GM23338 (cell line): ENCODE data around the gene AFF3. TPM values are rescaled to one million over a fixed set of nuclear protein-coding genes. Genes with fewer than 3 reads are reported as not detected.

Source experiments
- ATAC-seq: fragments of 200-7000 bp; cut with Tn5 transposase; 3 replicates; pipeline ENCODE4 v1.9.1; 2020
- DNase-seq: peaks from one replicate; pipeline ENCODE4 v3.0.0-alpha.2; 2015; ENCODE audit warnings: low spot score
- H2AFZ ChIP-seq: fragments of 200-600 bp; sonication (generic); 2 replicates; pipeline ENCODE4 v1.8.0; 2016; ENCODE audit warnings: antibody characterized with exemption, mild to moderate bottlenecking, moderate library complexity
- H3F3A ChIP-seq: fragments of 200-600 bp; sonication (generic); replicated peaks from 2 replicates; pipeline ENCODE4 v1.8.0; 2017; ENCODE audit warnings: antibody characterized with exemption, mixed run types, low read depth
- H3K27ac ChIP-seq: fragments of 200-600 bp; sonication (generic); 2 replicates; pipeline ENCODE4 v1.6.1; 2016; ENCODE audit warnings: low read depth
- H3K27me3 ChIP-seq: fragments of 200-600 bp; sonication (generic); 2 replicates; pipeline ENCODE4 v1.8.0; 2016; ENCODE audit warnings: mild to moderate bottlenecking, mixed run types, moderate library complexity; ENCODE audit not compliant: insufficient read depth
- H3K36me3 ChIP-seq: fragments of 200-600 bp; sonication (generic); 2 replicates; pipeline ENCODE4 v1.8.0; 2016; ENCODE audit warnings: mild to moderate bottlenecking; ENCODE audit not compliant: insufficient read depth
- H3K4me1 ChIP-seq: fragments of 200-600 bp; sonication (generic); 2 replicates; pipeline ENCODE4 v1.8.0; 2016; ENCODE audit warnings: mild to moderate bottlenecking, moderate library complexity; ENCODE audit not compliant: insufficient read depth
- H3K4me2 ChIP-seq: fragments of 200-600 bp; sonication (generic); 2 replicates; pipeline ENCODE4 v1.7.1; 2017; ENCODE audit warnings: mixed run types
- H3K4me3 ChIP-seq: fragments of 200-600 bp; sonication (generic); 2 replicates; pipeline ENCODE4 v1.6.1; 2016; ENCODE audit warnings: mixed run types
- H3K79me2 ChIP-seq: fragments of 200-600 bp; sonication (generic); replicated peaks from 2 replicates; pipeline ENCODE4 v1.8.0; 2017; ENCODE audit warnings: mild to moderate bottlenecking; ENCODE audit not compliant: insufficient read depth
- H3K9me2 ChIP-seq: fragments of 200-600 bp; sonication (generic); 2 replicates; pipeline ENCODE4 v1.8.0; 2017; ENCODE audit not compliant: insufficient read depth
- H4K20me1 ChIP-seq: fragments of 200-600 bp; sonication (generic); replicated peaks from 2 replicates; pipeline ENCODE4 v1.8.0; 2017; ENCODE audit warnings: mild to moderate bottlenecking; ENCODE audit not compliant: insufficient read depth
- H3K27ac Mint-ChIP-seq: 2 replicates; pipeline ENCODE4 v1.8.0; 2020; ENCODE audit warnings: inconsistent platforms, mild to moderate bottlenecking, moderate library complexity, mixed read lengths
- H3K27me3 Mint-ChIP-seq: 3 replicates; pipeline ENCODE4 v1.8.0; 2022; ENCODE audit warnings: low read depth, mild to moderate bottlenecking, moderate library complexity, mixed read lengths, inconsistent platforms; ENCODE audit not compliant: insufficient read depth, poor library complexity
- H3K36me3 Mint-ChIP-seq: 3 replicates; pipeline ENCODE4 v1.8.0; 2021; ENCODE audit warnings: low read depth, mild to moderate bottlenecking, inconsistent platforms, moderate library complexity, mixed read lengths
- H3K4me1 Mint-ChIP-seq: 3 replicates; pipeline ENCODE4 v1.8.0; 2020; ENCODE audit warnings: mild to moderate bottlenecking, inconsistent platforms, mixed read lengths
- H3K4me3 Mint-ChIP-seq: 3 replicates; pipeline ENCODE4 v1.8.0; 2021; ENCODE audit warnings: moderate library complexity, mild to moderate bottlenecking, inconsistent platforms, mixed read lengths
- H3K9me3 Mint-ChIP-seq: 3 replicates; pipeline ENCODE4 v1.8.0; 2020; ENCODE audit warnings: moderate library complexity, mild to moderate bottlenecking, inconsistent platforms, mixed read lengths
- CREB1 ChIP-seq: fragments of 250-450 bp; sonication (Bioruptor Pico); IDR thresholded peaks from 2 replicates; pipeline ENCODE4 v1.5.0; 2020; ENCODE audit warnings: low read depth, mild to moderate bottlenecking, moderate library complexity
- CTCF ChIP-seq, 2 experiments: fragments of 200-600 bp in 1 of 2; sonication (generic) in 1 of 2; conservative IDR thresholded peaks; 2 replicates each; pipeline versions ENCODE4 v1.5.1 to v1.6.1; 2016 to 2017; ENCODE audit warnings: antibody characterized with exemption in 2 of 2, low read depth in 2 of 2, mild to moderate bottlenecking in 2 of 2, moderate library complexity in 1 of 2
- EZH2 ChIP-seq: fragments of 200-600 bp; sonication (generic); IDR thresholded peaks from one replicate; pipeline ENCODE4 v1.8.0; 2017; ENCODE audit warnings: antibody characterized with exemption, mild to moderate bottlenecking, low read depth; ENCODE audit not compliant: unreplicated experiment
- EZH2phosphoT487 ChIP-seq: fragments of 200-600 bp; sonication (generic); IDR thresholded peaks from one replicate; pipeline ENCODE4 v1.8.1; 2018; ENCODE audit warnings: antibody characterized with exemption; ENCODE audit not compliant: unreplicated experiment
- JUNB ChIP-seq: IDR thresholded peaks from one replicate; pipeline ENCODE4 v1.6.1; 2016; ENCODE audit warnings: antibody characterized with exemption; ENCODE audit not compliant: unreplicated experiment
- POLR2AphosphoS5 ChIP-seq: IDR thresholded peaks from 2 replicates; pipeline ENCODE4 v1.6.1; 2016; ENCODE audit warnings: antibody characterized with exemption, low read depth
- STAT1 ChIP-seq: IDR thresholded peaks from one replicate; pipeline ENCODE4 v1.6.1; 2016; ENCODE audit warnings: antibody characterized with exemption; ENCODE audit not compliant: unreplicated experiment
- ZNF114 ChIP-seq: fragments of 250-450 bp; sonication (Bioruptor Pico); IDR thresholded peaks from 2 replicates; pipeline ENCODE4 v1.5.0; 2020; ENCODE audit warnings: mild to moderate bottlenecking, moderate library complexity
- ZNF331 ChIP-seq: fragments of 250-450 bp; sonication (Bioruptor Pico); IDR thresholded peaks from 2 replicates; pipeline ENCODE4 v1.5.0; 2020; ENCODE audit warnings: low read depth, mild to moderate bottlenecking, moderate library complexity
- polyA plus RNA-seq: library from polyadenylated mRNA; unstranded; fragments of >200 nt; fragmentation: Nextera tagmentation; extraction: Ambion mirVana; gene quantifications from 2 replicates; pipeline ENCODE4 v1.2.1, GENCODE V29; 2016
- total RNA-seq: library from RNA; depleted of rRNA; stranded (reverse); fragments of >200 nt; shearing (Covaris generic); gene quantifications from 2 replicates; pipeline ENCODE4 v1.2.3, GENCODE V29; 2014
- TF ChIP-seq, protein P1 (sequence below): fragments of 250-450 bp; sonication (Bioruptor Pico); IDR thresholded peaks from 2 replicates; pipeline ENCODE4 v1.5.0; 2020; ENCODE audit warnings: mild to moderate bottlenecking, moderate library complexity

The AFF3 gene
- total and polyA plus RNA-seq, 2 experiments from 2014 or later, result 0.73 to 1.4 TPM

- no peak for TF ChIP-seq POLR2AphosphoS5
Observed at GRCh38 chr2:99695944-99696253, 446.5 kb downstream of the AFF3 start (continued).

DNA sequence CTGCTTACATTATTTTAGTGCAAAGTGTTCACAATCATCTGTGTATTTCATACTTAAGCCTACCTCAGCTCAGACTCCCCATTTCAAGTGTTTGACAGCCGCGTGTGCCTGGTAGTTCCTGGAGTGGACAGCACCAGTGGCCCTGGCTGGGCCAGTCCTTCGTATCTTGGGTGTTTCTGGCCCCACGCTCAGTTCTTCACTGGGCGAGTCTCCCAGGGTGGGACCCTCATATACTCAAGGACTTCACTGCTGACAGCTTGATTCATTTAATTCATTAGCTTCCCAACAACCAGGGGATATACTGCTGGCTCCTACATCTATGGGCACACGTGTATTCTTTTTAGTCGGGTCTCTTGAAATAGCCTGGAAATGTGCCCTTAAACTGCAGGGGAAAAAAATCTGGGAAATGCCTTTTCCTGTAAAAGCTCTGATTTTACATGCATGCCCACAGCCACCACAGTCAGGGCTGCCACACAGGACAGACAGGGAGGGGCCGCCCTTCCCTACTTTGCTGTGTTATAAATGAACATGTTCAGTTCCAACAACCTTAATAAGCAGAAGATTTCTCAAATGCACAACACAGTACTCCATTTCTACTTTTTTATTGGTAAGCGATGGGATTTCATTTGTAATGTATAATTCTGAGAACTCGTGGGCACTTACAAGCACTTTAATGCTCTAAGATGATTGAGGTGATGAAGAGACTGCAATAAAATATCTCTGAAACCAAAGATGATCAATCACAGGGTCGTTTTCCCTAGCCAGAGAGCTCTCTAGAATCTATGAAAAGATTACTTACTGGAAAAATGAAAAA is 447.1 kb downstream of the AFF3 start:
- no peak overlapping the region for H3K4me3 ChIP-seq
- no peak for ATAC-seq
- TF ChIP-seq ZNF114 (CRISPR knock-in tag) (no peak), EZH2 (no peak), EZH2phosphoT487 (no peak), CREB1 (CRISPR knock-in tag) (no peak), ZNF331 (CRISPR knock-in tag) (no peak), JUNB (no peak), STAT1 (no peak), POLR2AphosphoS5 (no peak), CTCF (conservative IDR thresholded peaks at IDR 0.05; ENCODE audit: low read depth in 2 of 2) (no peak)
- TF ChIP-seq, protein P1, sequence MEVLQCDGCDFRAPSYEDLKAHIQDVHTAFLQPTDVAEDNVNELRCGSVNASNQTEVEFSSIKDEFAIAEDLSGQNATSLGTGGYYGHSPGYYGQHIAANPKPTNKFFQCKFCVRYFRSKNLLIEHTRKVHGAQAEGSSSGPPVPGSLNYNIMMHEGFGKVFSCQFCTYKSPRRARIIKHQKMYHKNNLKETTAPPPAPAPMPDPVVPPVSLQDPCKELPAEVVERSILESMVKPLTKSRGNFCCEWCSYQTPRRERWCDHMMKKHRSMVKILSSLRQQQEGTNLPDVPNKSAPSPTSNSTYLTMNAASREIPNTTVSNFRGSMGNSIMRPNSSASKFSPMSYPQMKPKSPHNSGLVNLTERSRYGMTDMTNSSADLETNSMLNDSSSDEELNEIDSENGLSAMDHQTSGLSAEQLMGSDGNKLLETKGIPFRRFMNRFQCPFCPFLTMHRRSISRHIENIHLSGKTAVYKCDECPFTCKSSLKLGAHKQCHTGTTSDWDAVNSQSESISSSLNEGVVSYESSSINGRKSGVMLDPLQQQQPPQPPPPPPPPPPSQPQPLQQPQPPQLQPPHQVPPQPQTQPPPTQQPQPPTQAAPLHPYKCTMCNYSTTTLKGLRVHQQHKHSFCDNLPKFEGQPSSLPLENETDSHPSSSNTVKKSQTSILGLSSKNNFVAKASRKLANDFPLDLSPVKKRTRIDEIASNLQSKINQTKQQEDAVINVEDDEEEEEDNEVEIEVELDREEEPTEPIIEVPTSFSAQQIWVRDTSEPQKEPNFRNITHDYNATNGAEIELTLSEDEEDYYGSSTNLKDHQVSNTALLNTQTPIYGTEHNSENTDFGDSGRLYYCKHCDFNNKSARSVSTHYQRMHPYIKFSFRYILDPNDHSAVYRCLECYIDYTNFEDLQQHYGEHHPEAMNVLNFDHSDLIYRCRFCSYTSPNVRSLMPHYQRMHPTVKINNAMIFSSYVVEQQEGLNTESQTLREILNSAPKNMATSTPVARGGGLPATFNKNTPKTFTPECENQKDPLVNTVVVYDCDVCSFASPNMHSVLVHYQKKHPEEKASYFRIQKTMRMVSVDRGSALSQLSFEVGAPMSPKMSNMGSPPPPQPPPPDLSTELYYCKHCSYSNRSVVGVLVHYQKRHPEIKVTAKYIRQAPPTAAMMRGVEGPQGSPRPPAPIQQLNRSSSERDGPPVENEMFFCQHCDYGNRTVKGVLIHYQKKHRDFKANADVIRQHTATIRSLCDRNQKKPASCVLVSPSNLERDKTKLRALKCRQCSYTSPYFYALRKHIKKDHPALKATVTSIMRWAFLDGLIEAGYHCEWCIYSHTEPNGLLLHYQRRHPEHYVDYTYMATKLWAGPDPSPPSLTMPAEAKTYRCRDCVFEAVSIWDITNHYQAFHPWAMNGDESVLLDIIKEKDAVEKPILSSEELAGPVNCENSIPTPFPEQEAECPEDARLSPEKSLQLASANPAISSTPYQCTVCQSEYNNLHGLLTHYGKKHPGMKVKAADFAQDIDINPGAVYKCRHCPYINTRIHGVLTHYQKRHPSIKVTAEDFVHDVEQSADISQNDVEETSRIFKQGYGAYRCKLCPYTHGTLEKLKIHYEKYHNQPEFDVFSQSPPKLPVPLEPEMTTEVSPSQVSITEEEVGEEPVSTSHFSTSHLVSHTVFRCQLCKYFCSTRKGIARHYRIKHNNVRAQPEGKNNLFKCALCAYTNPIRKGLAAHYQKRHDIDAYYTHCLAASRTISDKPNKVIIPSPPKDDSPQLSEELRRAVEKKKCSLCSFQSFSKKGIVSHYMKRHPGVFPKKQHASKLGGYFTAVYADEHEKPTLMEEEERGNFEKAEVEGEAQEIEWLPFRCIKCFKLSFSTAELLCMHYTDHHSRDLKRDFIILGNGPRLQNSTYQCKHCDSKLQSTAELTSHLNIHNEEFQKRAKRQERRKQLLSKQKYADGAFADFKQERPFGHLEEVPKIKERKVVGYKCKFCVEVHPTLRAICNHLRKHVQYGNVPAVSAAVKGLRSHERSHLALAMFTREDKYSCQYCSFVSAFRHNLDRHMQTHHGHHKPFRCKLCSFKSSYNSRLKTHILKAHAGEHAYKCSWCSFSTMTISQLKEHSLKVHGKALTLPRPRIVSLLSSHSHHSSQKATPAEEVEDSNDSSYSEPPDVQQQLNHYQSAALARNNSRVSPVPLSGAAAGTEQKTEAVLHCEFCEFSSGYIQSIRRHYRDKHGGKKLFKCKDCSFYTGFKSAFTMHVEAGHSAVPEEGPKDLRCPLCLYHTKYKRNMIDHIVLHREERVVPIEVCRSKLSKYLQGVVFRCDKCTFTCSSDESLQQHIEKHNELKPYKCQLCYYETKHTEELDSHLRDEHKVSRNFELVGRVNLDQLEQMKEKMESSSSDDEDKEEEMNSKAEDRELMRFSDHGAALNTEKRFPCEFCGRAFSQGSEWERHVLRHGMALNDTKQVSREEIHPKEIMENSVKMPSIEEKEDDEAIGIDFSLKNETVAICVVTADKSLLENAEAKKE, result no peak
- H4K20me1 ChIP-seq, result no peaks in the 10 kb centered on the region
- 0 out of 2 replicates have a peak, but pooled peaks cover 6% of the 10 kb centered on the region for H3K9me2 ChIP-seq
- Mint-ChIP-seq H3K4me3 (no peak overlapping the region), H3K27me3 (no peaks in the 10 kb centered on the region), H3K9me3 (no peaks in the 10 kb centered on the region), H3K27ac (no peak overlapping the region), H3K4me1 (no peaks in the 10 kb centered on the region), H3K36me3 (no peaks in the 10 kb centered on the region)
- H3K79me2 ChIP-seq, result no peaks in the 10 kb centered on the region
- no peaks in the 10 kb centered on the region for H3K4me1 ChIP-seq
- no peaks in the 10 kb centered on the region for H3K36me3 ChIP-seq
- H2AFZ ChIP-seq, result no peak overlapping the region
- no peak overlapping the region for H3K4me2 ChIP-seq
- H3K27ac ChIP-seq, result no peak overlapping the region
- no peaks in the 10 kb centered on the region for H3K27me3 ChIP-seq
- H3F3A ChIP-seq, result no peaks in the 10 kb centered on the region
- DNase-seq, result no peak
